Transverse colon (tissue), 3 donors: ENCODE data around the gene CDH13.

Experiments used
- EP300 ChIP-seq: sonication (generic); formaldehyde crosslinking; IDR thresholded peaks from one replicate; pipeline ENCODE4 v1.6.1; 2017; ENCODE audit warnings: antibody characterized with exemption, low read depth
- POLR2A ChIP-seq: fragments of 450-650 bp; IDR thresholded peaks from one replicate; pipeline ENCODE4 v1.6.1; 2016; ENCODE audit warnings: antibody characterized with exemption, mild to moderate bottlenecking, moderate library complexity
- TF ChIP-seq, protein P1 (sequence below), 5 experiments: fragments of 200-600 bp in 3 of 5; fragments of 450-650 bp in 2 of 5; sonication (generic) in 3 of 5; IDR thresholded peaks; 1 replicate in 2 of 5; 2 replicates in 3 of 5; pipeline ENCODE4 v1.5.1; 2016 to 2017; ENCODE audit warnings: antibody characterized with exemption in 5 of 5, inconsistent platforms in 3 of 5, mild to moderate bottlenecking in 2 of 5, moderate library complexity in 1 of 5

GRCh38 chr16:82752172-82752571, 125.4 kb downstream of the CDH13 start:
- TF ChIP-seq, protein P1, sequence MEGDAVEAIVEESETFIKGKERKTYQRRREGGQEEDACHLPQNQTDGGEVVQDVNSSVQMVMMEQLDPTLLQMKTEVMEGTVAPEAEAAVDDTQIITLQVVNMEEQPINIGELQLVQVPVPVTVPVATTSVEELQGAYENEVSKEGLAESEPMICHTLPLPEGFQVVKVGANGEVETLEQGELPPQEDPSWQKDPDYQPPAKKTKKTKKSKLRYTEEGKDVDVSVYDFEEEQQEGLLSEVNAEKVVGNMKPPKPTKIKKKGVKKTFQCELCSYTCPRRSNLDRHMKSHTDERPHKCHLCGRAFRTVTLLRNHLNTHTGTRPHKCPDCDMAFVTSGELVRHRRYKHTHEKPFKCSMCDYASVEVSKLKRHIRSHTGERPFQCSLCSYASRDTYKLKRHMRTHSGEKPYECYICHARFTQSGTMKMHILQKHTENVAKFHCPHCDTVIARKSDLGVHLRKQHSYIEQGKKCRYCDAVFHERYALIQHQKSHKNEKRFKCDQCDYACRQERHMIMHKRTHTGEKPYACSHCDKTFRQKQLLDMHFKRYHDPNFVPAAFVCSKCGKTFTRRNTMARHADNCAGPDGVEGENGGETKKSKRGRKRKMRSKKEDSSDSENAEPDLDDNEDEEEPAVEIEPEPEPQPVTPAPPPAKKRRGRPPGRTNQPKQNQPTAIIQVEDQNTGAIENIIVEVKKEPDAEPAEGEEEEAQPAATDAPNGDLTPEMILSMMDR (IDR thresholded peaks at IDR 0.05) = no peak
- TF ChIP-seq POLR2A = no peak
- no peak for TF ChIP-seq EP300
